ENCODE data around the gene IFRD1. TPM values are rescaled to one million over a fixed set of nuclear protein-coding genes. Genes with fewer than 3 reads are reported as not detected.

Gene IFRD1
- total RNA-seq, 2 donors from 2014 or later: 269 to 276 TPM

- no peak overlapping the region for H3K27ac Mint-ChIP-seq
- no peak overlapping the region for H3K4me3 Mint-ChIP-seq
- H3K27me3 Mint-ChIP-seq: no peaks in the 10 kb centered on the region
- no peaks in the 10 kb centered on the region for H3K9me3 ChIP-seq (ENCODE audit: control insufficient read depth, low read length, poor library complexity, severe bottlenecking)
- no peak for ATAC-seq
- H3K4me1 Mint-ChIP-seq: peaks cover 2% of the 10 kb centered on the region
- no peak for DNase-seq
- H3K36me3 Mint-ChIP-seq (ENCODE audit: low read depth): no peaks in the 10 kb centered on the region
Observed at GRCh38 chr7:112484671-112485167, 34.5 kb downstream of the IFRD1 start.

DNA sequence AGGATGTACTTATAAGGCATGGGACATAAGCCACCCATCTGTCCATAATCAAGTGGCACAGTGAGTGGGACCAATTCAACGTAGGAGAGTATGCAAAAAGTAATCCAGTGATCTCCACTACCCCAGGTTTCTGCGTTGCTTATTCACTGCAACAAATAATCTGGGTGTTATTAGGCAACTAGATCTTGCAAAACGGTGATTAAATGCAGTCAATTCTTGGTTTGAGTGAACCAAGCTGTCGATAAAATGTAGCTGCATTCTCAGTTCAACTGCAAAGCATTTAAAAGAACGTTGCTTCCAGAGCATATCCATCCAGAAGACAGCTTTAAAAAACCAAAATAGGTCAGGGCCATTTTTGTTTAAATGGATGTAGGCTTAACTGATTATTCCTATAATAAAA lies 35.5 kb downstream of the IFRD1 start:
- Mint-ChIP-seq H3K36me3 (ENCODE audit: low read depth) (no peaks in the 10 kb centered on the region), H3K4me1 (peaks cover 2% of the 10 kb centered on the region), H3K27ac (no peak overlapping the region), H3K4me3 (no peak overlapping the region), H3K27me3 (no peaks in the 10 kb centered on the region)
- H3K9me3 ChIP-seq (ENCODE audit: control insufficient read depth, low read length, poor library complexity, severe bottlenecking): no peaks in the 10 kb centered on the region
- ATAC-seq (no peak), DNase-seq (no peak)

DNA sequence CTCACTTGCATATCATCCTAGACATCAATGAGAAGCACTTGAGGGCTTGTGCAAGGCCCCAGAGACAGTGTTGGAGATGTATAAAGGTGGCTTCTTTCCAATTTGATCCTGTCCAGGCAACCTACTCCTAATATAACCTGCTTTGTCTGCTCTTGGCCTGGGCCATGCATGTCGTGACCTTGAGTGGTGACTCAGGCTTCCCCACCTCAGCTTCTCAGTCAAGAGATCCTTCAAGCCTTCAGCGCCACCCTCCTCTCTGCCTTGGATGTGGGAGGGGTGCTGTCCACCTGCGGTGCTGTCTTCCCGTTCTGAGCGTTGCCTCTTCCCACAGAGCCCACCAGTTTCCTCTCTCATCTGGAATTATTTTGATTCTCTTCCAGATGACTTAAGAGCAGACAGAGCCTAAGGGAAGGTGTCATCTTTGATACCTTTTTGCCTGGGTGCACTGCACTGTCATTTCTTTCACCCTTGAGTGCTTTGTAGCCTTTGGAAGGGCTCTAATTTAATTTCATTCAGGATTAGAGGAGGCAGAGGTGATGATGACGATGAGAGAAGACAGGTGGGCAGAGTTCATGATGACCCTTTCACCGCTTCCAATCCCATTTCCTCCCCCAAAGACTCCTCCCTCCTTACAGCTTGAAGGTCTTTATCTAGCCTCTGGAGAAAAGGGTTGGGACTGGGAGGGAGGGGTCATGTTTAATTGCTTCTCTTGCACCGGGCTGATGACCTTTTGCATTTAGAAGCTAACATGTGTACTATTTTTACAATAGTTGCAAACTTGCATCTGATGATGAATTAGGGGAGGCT lies 37.4 kb downstream of the IFRD1 start:
- no peak for ATAC-seq
- no peak overlapping the region for H3K4me3 Mint-ChIP-seq
- H3K9me3 ChIP-seq (ENCODE audit: control insufficient read depth, low read length, poor library complexity, severe bottlenecking): no peaks in the 10 kb centered on the region
- H3K36me3 Mint-ChIP-seq (ENCODE audit: low read depth): no peaks in the 10 kb centered on the region
- no peaks in the 10 kb centered on the region for H3K27me3 Mint-ChIP-seq
- no peak overlapping the region for H3K27ac Mint-ChIP-seq
- DNase-seq: no peak
- H3K4me1 Mint-ChIP-seq: peaks cover 2% of the 10 kb centered on the region

GRCh38 chr7:112488264-112488552 lies 37.9 kb downstream of the IFRD1 start:
- DNase-seq (no peak), ATAC-seq (no peak)
- Mint-ChIP-seq H3K27me3 (no peaks in the 10 kb centered on the region), H3K4me1 (peaks cover 2% of the 10 kb centered on the region), H3K36me3 (ENCODE audit: low read depth) (no peaks in the 10 kb centered on the region), H3K4me3 (no peak overlapping the region), H3K27ac (no peak overlapping the region)
- H3K9me3 ChIP-seq (ENCODE audit: control insufficient read depth, low read length, poor library complexity, severe bottlenecking): no peaks in the 10 kb centered on the region

DNA sequence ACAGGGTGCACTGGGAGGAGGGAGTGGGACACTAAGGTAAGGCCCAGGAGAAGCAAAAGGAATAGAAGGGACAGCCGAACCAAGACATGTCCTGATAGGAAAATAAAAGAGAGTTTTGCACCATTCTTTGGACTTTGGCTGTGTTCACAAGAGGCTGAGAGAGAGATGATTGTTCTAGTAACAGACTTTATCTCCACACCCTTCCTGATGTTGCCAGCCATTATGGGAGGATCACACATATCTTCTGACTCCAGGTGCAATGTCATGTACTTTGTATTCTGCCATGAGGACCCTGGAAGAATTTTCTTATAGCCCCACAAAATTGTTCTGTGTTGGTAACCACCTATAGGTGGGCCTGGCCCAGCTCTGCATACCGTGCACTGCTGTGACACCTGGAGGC lies 41.9 kb downstream of the IFRD1 start:
- Mint-ChIP-seq H3K27ac (no peak overlapping the region), H3K4me3 (no peak overlapping the region), H3K36me3 (ENCODE audit: low read depth) (no peaks in the 10 kb centered on the region)

GRCh38 chr7:112494656-112495055 lies 44.4 kb downstream of the IFRD1 start:
- Mint-ChIP-seq H3K27me3 (peaks cover 29% of the 10 kb centered on the region), H3K27ac (no peak overlapping the region), H3K4me1 (peaks cover 3% of the 10 kb centered on the region), H3K4me3 (no peak overlapping the region), H3K36me3 (ENCODE audit: low read depth) (peaks cover 3% of the 10 kb centered on the region)
- ATAC-seq: no peak
- no peaks in the 10 kb centered on the region for H3K9me3 ChIP-seq (ENCODE audit: control insufficient read depth, low read length, poor library complexity, severe bottlenecking)
- DNase-seq: no peak

More for the DNA sequence above, 41.9 kb downstream of the IFRD1 start:
- H3K4me1 Mint-ChIP-seq: peaks cover 3% of the 10 kb centered on the region
- DNase-seq (no peak), ATAC-seq (no peak)
- no peaks in the 10 kb centered on the region for H3K9me3 ChIP-seq (ENCODE audit: control insufficient read depth, low read length, poor library complexity, severe bottlenecking)
- H3K27me3 Mint-ChIP-seq: peaks cover 21% of the 10 kb centered on the region

- no peaks in the 10 kb centered on the region for H3K9me3 ChIP-seq (ENCODE audit: control insufficient read depth, low read length, poor library complexity, severe bottlenecking)
- no peak overlapping the region for H3K27ac Mint-ChIP-seq
- no peak overlapping the region for H3K4me3 Mint-ChIP-seq
- peaks cover 3% of the 10 kb centered on the region for H3K4me1 Mint-ChIP-seq
- no peak for ATAC-seq
- peaks cover 3% of the 10 kb centered on the region for H3K36me3 Mint-ChIP-seq (ENCODE audit: low read depth)
- H3K27me3 Mint-ChIP-seq: peaks cover 35% of the 10 kb centered on the region
- DNase-seq: no peak
Observed at GRCh38 chr7:112495156-112495788, 45.0 kb downstream of the IFRD1 start.

DNA sequence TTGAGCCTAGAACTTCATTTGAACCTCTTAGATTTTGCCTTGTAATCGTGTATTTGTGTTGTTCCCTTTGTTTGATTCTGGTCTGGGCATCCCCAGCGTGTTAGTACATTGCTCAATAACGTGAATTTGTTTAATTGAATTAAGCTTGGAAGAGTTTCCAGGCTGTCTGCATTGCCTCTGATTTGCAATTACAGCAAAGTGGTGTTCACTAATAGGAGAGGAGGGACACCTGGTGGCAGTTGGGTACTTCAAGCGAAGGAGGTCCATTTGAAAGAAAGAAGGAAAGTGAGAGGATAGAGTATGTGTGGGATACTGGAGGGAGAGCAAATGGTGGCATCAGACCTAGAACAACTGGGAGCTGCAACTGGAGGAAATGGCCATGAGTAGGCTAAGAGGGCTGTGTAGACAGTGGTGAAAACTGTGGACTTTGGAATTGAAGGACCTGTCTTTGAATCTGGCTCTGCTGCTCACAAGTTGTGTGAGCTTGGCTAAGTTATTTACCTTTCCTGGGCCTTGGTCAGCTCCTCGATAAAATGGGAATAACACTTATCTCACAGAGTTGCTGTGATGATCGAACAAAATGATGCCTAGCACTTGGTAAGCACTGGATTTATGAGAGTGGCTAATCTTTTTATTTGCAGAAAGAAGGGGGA lies 45.7 kb downstream of the IFRD1 start:
- peak; percentile 28 for ATAC-seq
- peaks cover 3% of the 10 kb centered on the region for H3K4me1 Mint-ChIP-seq
- H3K27ac Mint-ChIP-seq: no peak overlapping the region
- no peak overlapping the region for H3K4me3 Mint-ChIP-seq
- H3K9me3 ChIP-seq (ENCODE audit: control insufficient read depth, low read length, poor library complexity, severe bottlenecking): no peaks in the 10 kb centered on the region
- DNase-seq: no peak
- H3K27me3 Mint-ChIP-seq: peaks cover 39% of the 10 kb centered on the region
- H3K36me3 Mint-ChIP-seq (ENCODE audit: low read depth): peaks cover 3% of the 10 kb centered on the region

DNA sequence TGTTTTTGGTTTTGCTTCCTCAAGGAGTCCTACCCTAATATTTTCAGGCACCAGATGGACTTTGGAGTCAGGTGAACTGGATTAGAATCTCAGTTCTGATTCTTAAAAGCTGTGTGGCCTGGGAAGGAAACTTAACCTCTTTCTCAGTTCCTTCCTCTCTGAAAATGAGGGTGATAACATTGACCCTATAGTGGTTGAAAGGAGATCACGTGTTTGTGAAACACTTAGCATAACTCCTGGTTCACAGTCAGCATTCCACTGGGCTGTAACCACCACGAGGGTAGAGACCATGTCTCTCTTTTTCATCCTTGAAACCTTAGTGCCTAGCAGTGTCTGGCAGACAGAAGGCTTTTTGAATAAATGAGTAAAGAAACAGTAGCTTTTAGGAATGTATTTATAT lies 47.2 kb downstream of the IFRD1 start:
- no peak for DNase-seq
- Mint-ChIP-seq H3K4me3 (no peak overlapping the region), H3K27ac (no peak overlapping the region), H3K36me3 (ENCODE audit: low read depth) (peaks cover 3% of the 10 kb centered on the region), H3K4me1 (peaks cover 3% of the 10 kb centered on the region), H3K27me3 (peaks cover 48% of the 10 kb centered on the region)
- no peaks in the 10 kb centered on the region for H3K9me3 ChIP-seq (ENCODE audit: control insufficient read depth, low read length, poor library complexity, severe bottlenecking)
- no peak for ATAC-seq

DNA sequence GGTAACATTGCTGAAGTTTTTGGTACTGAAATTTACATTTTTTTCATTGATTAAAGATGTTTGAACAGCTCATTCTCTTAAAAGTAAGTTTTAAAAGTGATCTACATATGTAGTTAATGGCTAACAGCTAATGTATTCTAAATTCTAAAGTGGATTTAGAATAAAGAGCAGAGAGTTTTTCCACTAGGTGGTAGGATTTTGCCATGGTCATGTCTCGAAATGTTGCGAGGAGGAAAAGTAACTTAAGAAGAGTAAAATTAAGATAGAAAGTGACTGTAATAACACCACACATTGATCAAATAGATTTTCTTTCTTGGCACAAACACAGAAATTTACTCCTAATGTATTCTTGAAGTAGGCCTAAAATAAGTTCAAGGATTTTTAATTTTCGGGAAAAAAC lies 50.4 kb downstream of the IFRD1 start:
- peaks cover 73% of the 10 kb centered on the region for H3K27me3 Mint-ChIP-seq
- H3K4me3 Mint-ChIP-seq: no peak overlapping the region
- no peaks in the 10 kb centered on the region for H3K9me3 ChIP-seq (ENCODE audit: control insufficient read depth, low read length, poor library complexity, severe bottlenecking)
- no peak overlapping the region for H3K27ac Mint-ChIP-seq
- DNase-seq (no peak), ATAC-seq (no peak)
- peaks cover 3% of the 10 kb centered on the region for H3K4me1 Mint-ChIP-seq
- peaks cover 3% of the 10 kb centered on the region for H3K36me3 Mint-ChIP-seq (ENCODE audit: low read depth)

- Mint-ChIP-seq H3K4me3 (no peak overlapping the region), H3K27me3 (peaks cover 60% of the 10 kb centered on the region), H3K4me1 (no peaks in the 10 kb centered on the region), H3K36me3 (ENCODE audit: low read depth) (peaks cover 3% of the 10 kb centered on the region), H3K27ac (no peak overlapping the region)
- ATAC-seq (no peak), DNase-seq (no peak)
- H3K9me3 ChIP-seq (ENCODE audit: control insufficient read depth, low read length, poor library complexity, severe bottlenecking): no peaks in the 10 kb centered on the region
Observed at GRCh38 chr7:112501801-112502503, 51.7 kb downstream of the IFRD1 start.

- no peaks in the 10 kb centered on the region for H3K4me1 Mint-ChIP-seq
- H3K9me3 ChIP-seq (ENCODE audit: control insufficient read depth, low read length, poor library complexity, severe bottlenecking): no peaks in the 10 kb centered on the region
- peak overlapping the region; percentile 19 for H3K27ac Mint-ChIP-seq
- peaks cover 3% of the 10 kb centered on the region for H3K36me3 Mint-ChIP-seq (ENCODE audit: low read depth)
- H3K27me3 Mint-ChIP-seq: peaks cover 61% of the 10 kb centered on the region
- no peak for ATAC-seq
- no peak overlapping the region for H3K4me3 Mint-ChIP-seq
- no peak for DNase-seq
Observed at GRCh38 chr7:112502700-112503099, 52.4 kb downstream of the IFRD1 start.

DNA sequence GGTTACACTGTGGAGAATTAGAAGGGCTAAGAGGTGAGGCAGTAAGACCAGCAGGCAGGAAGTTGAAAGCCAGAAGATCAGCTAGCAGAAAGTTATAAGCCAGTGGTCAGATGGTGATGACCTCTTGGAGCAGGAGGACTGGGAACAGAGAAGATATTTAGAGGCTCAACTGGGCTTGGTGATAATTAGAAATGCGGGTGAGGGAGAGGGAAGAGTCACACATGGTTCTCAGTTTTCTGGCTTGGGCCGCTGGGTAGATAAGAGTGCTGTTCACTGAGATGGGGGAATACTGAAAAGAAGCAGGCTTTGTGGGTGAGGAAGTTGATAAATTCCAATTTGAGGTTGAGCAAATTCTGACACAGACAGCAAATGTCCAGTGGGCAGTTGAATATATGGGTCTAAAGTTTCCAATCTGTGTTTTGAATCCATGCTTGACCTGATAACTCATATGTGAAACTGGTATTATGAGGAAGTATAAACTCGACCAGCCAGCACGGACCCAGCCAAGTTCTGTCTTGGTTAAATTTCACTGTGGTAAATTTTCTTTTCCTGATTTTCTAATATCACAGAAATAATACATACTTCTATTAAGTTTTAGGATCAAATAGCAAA lies 53.2 kb downstream of the IFRD1 start:
- Mint-ChIP-seq H3K27me3 (peaks cover 63% of the 10 kb centered on the region), H3K36me3 (ENCODE audit: low read depth) (peaks cover 3% of the 10 kb centered on the region), H3K27ac (peak overlapping the region; percentile 19), H3K4me1 (no peaks in the 10 kb centered on the region), H3K4me3 (no peak overlapping the region)
- ATAC-seq: no peak
- no peaks in the 10 kb centered on the region for H3K9me3 ChIP-seq (ENCODE audit: control insufficient read depth, low read length, poor library complexity, severe bottlenecking)
- DNase-seq: no peak
